Transverse colon (tissue), 4 donors: ENCODE results near the gene PTS. TPM values are rescaled to one million over a fixed set of nuclear protein-coding genes. Genes with fewer than 3 reads are reported as not detected.

Experiments used
- DNase-seq: peaks from one replicate; pipeline ENCODE4 v3.0.0-alpha.2; 2019
- H3K27ac ChIP-seq, 4 donors: fragments of 200-600 bp; sonication (generic); 2 replicates each; pipeline ENCODE4 v1.5.1; 2016 to 2018; ENCODE audit warnings: inconsistent platforms in 4 of 4
- H3K27me3 ChIP-seq: fragments of 200-600 bp; sonication (generic); 2 replicates; pipeline ENCODE4 v1.5.1; 2017; ENCODE audit warnings: inconsistent platforms
- H3K36me3 ChIP-seq, 4 donors: fragments of 200-600 bp; sonication (generic); 2 replicates each; pipeline ENCODE4 v1.5.1; 2017 to 2019; ENCODE audit warnings: inconsistent platforms in 4 of 4
- H3K4me1 ChIP-seq, 4 donors: fragments of 200-600 bp; sonication (generic); 2 replicates each; pipeline ENCODE4 v1.5.1; 2017 to 2020; ENCODE audit warnings: inconsistent platforms in 4 of 4
- H3K4me3 ChIP-seq, 4 donors: fragments of 200-600 bp; sonication (generic); 1 replicate in 1 of 4; 2 replicates in 3 of 4; pipeline versions ENCODE4 v1.5.1 to v1.6.1; 2017 to 2019; ENCODE audit warnings: inconsistent platforms in 4 of 4
- H3K9me3 ChIP-seq, 2 donors: fragments of 200-600 bp; sonication (generic); 2 replicates each; pipeline ENCODE4 v1.5.1; 2017 to 2019; ENCODE audit warnings: inconsistent platforms in 2 of 2
- EP300 ChIP-seq: sonication (generic); formaldehyde crosslinking; IDR thresholded peaks from one replicate; pipeline ENCODE4 v1.6.1; 2017; ENCODE audit warnings: antibody characterized with exemption, low read depth
- POLR2A ChIP-seq: fragments of 450-650 bp; IDR thresholded peaks from one replicate; pipeline ENCODE4 v1.6.1; 2016; ENCODE audit warnings: antibody characterized with exemption, mild to moderate bottlenecking, moderate library complexity
- POLR2AphosphoS5 ChIP-seq, 3 donors: sonication (generic); formaldehyde crosslinking; IDR thresholded peaks; one replicate each; pipeline ENCODE4 v1.6.1; 2016; ENCODE audit warnings: antibody characterized with exemption in 3 of 3
- WGBS, 2 donors: methylation state at CpG; one replicate each; pipeline ENCODE4 v1.1.5; 2018; ENCODE audit warnings: low coverage in 1 of 2; 5-methylcytosine and 5-hydroxymethylcytosine counted together
- in situ Hi-C, 4 donors: fragments of 200-750 bp; cut with MboI; loops; one replicate each; pipeline versions ENCODE4 v1.15.0 to v1.15.1; 2017; ENCODE audit warnings: low sequenced_read_pairs in 3 of 4, low pct_ligation_motif_present in 1 of 4, low pct_unique_long_range_greater_than_20kb in 1 of 4
- intact Hi-C: fragments of 100-400 bp; cut with DNase I; formaldehyde crosslinking; loops from one replicate; pipeline ENCODE4 v1.15.1; 2023; ENCODE audit warnings: low total_unique reads
- total RNA-seq, 4 donors: library from RNA; depleted of rRNA; stranded (reverse); fragments of >200 nt; gene quantifications; one replicate each; pipeline ENCODE4 v1.1.0, GENCODE V29; 2016
- TF ChIP-seq, protein P1 (sequence below), 5 experiments: fragments of 200-600 bp in 3 of 5; fragments of 450-650 bp in 2 of 5; sonication (generic) in 3 of 5; IDR thresholded peaks; 1 replicate in 2 of 5; 2 replicates in 3 of 5; pipeline ENCODE4 v1.5.1; 2016 to 2017; ENCODE audit warnings: antibody characterized with exemption in 5 of 5, inconsistent platforms in 3 of 5, mild to moderate bottlenecking in 2 of 5, moderate library complexity in 1 of 5

Gene PTS
- total RNA-seq, 4 donors from 2014 or later: 9.7 to 29.1 (median 18.7) TPM

DNA sequence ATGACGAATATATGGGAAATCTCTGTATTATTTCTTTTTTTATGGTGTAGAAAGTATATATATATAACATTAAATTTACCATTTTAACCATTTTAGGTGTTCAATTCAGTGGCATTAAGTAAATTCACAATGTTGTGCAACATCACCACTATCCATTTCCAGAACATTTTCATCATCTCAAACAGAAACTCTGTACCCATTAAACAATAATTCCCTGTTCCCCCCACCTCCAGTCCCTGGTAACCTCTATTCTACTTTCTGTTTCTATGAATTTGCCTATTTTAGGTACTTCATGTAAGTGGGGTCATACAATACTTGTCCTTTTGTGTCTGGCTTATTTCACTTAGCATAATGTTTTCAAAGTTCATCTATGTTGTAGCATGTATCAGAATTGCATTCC lies 15.3 kb upstream of the PTS start:
- Histone ChIP-seq H3K27ac (no peak overlapping the region), H3K27me3 (no peaks in the 10 kb centered on the region), H3K9me3 (no peaks in the 10 kb centered on the region), H3K4me3 (no peak overlapping the region), H3K36me3 (no peaks in the 10 kb centered on the region), H3K4me1 (no peaks in the 10 kb centered on the region)
- intact Hi-C loops: no loop called here
- TF ChIP-seq, protein P1, sequence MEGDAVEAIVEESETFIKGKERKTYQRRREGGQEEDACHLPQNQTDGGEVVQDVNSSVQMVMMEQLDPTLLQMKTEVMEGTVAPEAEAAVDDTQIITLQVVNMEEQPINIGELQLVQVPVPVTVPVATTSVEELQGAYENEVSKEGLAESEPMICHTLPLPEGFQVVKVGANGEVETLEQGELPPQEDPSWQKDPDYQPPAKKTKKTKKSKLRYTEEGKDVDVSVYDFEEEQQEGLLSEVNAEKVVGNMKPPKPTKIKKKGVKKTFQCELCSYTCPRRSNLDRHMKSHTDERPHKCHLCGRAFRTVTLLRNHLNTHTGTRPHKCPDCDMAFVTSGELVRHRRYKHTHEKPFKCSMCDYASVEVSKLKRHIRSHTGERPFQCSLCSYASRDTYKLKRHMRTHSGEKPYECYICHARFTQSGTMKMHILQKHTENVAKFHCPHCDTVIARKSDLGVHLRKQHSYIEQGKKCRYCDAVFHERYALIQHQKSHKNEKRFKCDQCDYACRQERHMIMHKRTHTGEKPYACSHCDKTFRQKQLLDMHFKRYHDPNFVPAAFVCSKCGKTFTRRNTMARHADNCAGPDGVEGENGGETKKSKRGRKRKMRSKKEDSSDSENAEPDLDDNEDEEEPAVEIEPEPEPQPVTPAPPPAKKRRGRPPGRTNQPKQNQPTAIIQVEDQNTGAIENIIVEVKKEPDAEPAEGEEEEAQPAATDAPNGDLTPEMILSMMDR (IDR thresholded peaks at IDR 0.05): no peak
- no peak for TF ChIP-seq EP300
- no peak for TF ChIP-seq POLR2AphosphoS5 (IDR thresholded peaks at IDR 0.05)
- TF ChIP-seq POLR2A: no peak
- in situ Hi-C loops: loop anchor here in 3 of 4 donors (25.0 kb wide), 2 partner anchors 351 to 1076 kb away; no protein-coding TSS in a partner anchor
- DNase-seq: no peak
- WGBS, 2 donors: 76 to 85% methylated on average over 1 of the region's 1 CpG

DNA sequence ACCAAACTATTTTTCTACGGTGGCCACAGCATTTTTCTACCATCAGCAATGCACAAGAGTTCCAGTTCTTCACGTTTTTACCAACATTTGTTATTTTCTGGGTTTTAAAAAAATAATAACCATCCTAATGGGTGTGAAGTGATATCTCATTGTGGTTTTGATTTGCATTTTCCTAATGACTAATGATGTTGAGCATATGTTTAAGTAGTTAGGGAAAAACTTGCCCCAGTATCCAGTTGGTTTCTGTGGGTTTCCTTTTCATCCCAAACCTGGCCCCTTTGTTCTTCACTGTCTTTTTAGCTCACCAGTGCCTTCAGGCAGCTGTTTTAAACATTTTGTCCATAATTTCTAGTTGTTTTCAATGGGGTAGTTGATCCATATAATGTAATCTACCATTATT lies 14.7 kb upstream of the PTS start:
- H3K36me3 ChIP-seq: no peaks in the 10 kb centered on the region
- no peak for DNase-seq
- no peaks in the 10 kb centered on the region for H3K4me1 ChIP-seq
- H3K27ac ChIP-seq: no peak overlapping the region
- in situ Hi-C loops (loop anchor here in 3 of 4 donors (25.0 kb wide), 2 partner anchors 351 to 1076 kb away; no protein-coding TSS in a partner anchor), intact Hi-C loops (no loop called here)
- H3K27me3 ChIP-seq: no peaks in the 10 kb centered on the region
- TF ChIP-seq, protein P1 (IDR thresholded peaks at IDR 0.05): no peak
- no peak for TF ChIP-seq POLR2AphosphoS5 (IDR thresholded peaks at IDR 0.05)
- TF ChIP-seq EP300: no peak
- no peak for TF ChIP-seq POLR2A
- H3K4me3 ChIP-seq: no peak overlapping the region
- WGBS, 2 donors: 54 to 82% methylated on average over 2 of the region's 2 CpGs
- H3K9me3 ChIP-seq: no peaks in the 10 kb centered on the region

DNA sequence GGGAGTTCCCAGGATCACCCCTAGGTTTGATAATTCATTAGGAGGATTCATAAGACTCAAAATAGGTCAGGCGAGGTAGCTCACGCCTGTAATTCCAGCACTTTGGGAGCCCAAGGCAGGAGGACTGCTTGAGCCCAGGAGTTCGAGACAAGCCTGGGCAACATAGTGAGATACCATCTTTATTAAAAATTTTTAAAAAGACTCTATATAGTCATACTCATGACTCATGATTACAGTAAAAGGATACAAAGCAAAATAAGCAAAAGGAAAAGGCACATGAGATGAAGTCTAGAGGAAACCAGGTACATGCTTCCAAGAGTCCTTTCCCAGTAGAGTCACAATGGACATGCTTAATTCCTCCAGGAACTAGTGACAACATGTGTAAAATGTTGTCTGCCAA lies 13.9 kb upstream of the PTS start:
- H3K27me3 ChIP-seq: no peaks in the 10 kb centered on the region
- in situ Hi-C loops: loop anchor here in 3 of 4 donors (25.0 kb wide), 2 partner anchors 350 to 1075 kb away; no protein-coding TSS in a partner anchor

DNA sequence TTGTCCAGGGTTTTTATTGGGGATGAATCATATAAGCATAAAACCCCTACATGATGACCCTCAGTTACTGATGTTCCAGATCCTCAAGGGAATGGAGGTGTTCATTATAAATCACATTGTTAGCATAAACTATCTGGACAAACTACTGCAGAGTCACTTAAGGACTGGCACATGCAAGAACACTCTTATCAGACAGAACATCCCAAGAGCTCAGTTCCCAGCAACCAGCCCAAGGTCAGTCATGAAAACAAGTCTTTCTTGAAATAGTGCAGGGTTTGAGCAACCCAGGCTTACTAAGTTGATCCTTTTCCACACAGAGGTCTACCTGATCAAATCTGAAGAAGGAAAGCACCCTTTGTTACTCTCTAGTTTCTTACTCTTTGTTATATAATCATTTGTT lies 13.5 kb upstream of the PTS start:
- intact Hi-C loops: no loop called here
- H3K4me3 ChIP-seq: no peak overlapping the region
- H3K9me3 ChIP-seq: no peaks in the 10 kb centered on the region
- H3K27ac ChIP-seq: no peak overlapping the region
- TF ChIP-seq, protein P1 (IDR thresholded peaks at IDR 0.05): no peak
- TF ChIP-seq POLR2A: no peak
- no peak for TF ChIP-seq POLR2AphosphoS5 (IDR thresholded peaks at IDR 0.05)
- no peak for TF ChIP-seq EP300
- no peaks in the 10 kb centered on the region for H3K36me3 ChIP-seq
- in situ Hi-C loops: loop anchor here in 3 of 4 donors (25.0 kb wide), 2 partner anchors 350 to 1075 kb away; no protein-coding TSS in a partner anchor
- H3K27me3 ChIP-seq: no peaks in the 10 kb centered on the region
- H3K4me1 ChIP-seq: no peaks in the 10 kb centered on the region
- DNase-seq: no peak

More for the DNA sequence above, 13.9 kb upstream of the PTS start:
- H3K9me3 ChIP-seq: no peaks in the 10 kb centered on the region
- intact Hi-C loops: no loop called here
- H3K27ac ChIP-seq: no peak overlapping the region
- 94% methylated on average over 3 of the region's 3 CpGs; no CpG with 5 or more reads in 1 of the 2 donors for WGBS, 2 donors
- no peak for DNase-seq
- TF ChIP-seq, protein P1 (IDR thresholded peaks at IDR 0.05): no peak
- TF ChIP-seq EP300: no peak
- H3K36me3 ChIP-seq: no peaks in the 10 kb centered on the region
- no peaks in the 10 kb centered on the region for H3K4me1 ChIP-seq
- H3K4me3 ChIP-seq: no peak overlapping the region
